ENCODE results near the gene FRY. TPM values are rescaled to one million over a fixed set of nuclear protein-coding genes. Genes with fewer than 3 reads are reported as not detected.
A peak's percentile ranks its signal among the peaks of the same experiment; 100 is the strongest.

FRY gene
- total RNA-seq, 1 experiment from 2014 or later = 2.5 TPM

DNA sequence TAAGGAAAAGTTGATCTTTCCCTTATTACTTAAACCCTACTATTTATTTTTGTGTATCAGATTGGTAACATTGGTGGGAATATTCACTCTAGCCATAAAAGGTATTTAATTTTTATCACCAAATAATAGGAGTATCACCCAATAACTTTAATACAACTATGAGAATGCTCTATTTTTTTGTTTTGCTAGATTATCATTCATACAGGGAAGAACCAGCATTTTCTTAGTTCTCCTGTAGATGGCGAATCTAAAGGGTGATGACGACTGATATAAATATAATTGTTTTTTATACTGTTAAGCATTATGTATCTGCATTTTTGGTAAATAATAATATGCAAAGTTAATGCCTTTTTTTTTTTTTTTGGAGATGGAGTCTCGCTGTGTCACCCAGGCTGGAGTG, 7.9 kb upstream of the FRY start:
- no peaks in the 10 kb centered on the region for H3K36me3 ChIP-seq
- peaks cover 13% of the 10 kb centered on the region for H3K4me1 ChIP-seq (replicated peaks)
- no peak overlapping the region for H3K4me3 ChIP-seq
- H3K9me3 ChIP-seq (replicated peaks) = no peaks in the 10 kb centered on the region
- no peak for DNase-seq (ENCODE audit: low read depth in 1 of 2, low spot score in 2 of 2)
- H3K27ac ChIP-seq = no peak overlapping the region
- no peaks in the 10 kb centered on the region for H3K27me3 ChIP-seq (replicated peaks)

DNA sequence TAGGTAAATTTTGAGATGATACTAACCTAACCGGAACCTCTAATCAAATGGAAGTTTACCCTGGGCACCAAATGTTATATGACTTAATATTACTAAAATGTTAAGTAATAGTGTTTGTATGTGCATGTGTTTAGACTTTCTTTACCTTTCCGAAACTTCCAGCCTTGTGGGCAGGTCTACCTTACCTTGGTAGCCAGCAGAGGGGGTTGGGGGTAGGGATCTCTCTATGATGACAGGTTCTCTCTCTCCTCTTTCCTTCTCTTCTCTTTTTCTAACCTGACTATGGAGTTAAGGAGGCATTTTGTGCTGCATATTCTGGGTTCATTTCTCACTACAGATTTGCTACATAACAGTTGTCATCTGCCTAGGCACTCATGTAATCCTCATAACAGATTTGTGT, 6.8 kb upstream of the FRY start:
- no peak overlapping the region for H3K27ac ChIP-seq
- no peaks in the 10 kb centered on the region for H3K36me3 ChIP-seq
- H3K4me1 ChIP-seq (replicated peaks) = peaks cover 13% of the 10 kb centered on the region
- no peak overlapping the region for H3K4me3 ChIP-seq
- H3K9me3 ChIP-seq (replicated peaks) = no peaks in the 10 kb centered on the region
- no peaks in the 10 kb centered on the region for H3K27me3 ChIP-seq (replicated peaks)
- DNase-seq (ENCODE audit: low read depth in 1 of 2, low spot score in 2 of 2) = no peak

DNA sequence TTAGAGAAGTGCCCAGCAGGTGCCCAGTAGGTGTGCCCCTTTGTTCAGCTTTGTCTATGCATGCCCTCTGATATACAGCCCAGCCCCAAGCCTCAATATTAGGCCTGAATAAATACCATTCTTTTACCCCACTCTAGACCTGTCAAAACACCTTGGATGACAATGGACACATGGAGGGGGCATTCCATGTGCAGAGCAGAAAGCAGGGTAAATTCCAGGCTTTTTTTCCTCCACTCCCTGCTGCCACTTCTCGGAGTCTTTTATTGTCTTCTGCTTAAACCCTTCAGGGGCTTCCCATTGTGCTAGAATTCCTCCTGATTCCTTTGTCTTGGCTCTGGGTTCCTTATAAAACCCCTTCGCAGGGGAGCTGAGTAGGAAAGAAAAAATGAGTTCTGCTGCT, 5.8 kb upstream of the FRY start:
- H3K4me3 ChIP-seq = no peak overlapping the region
- H3K4me1 ChIP-seq (replicated peaks) = peaks cover 18% of the 10 kb centered on the region
- H3K36me3 ChIP-seq = no peaks in the 10 kb centered on the region
- H3K27me3 ChIP-seq (replicated peaks) = no peaks in the 10 kb centered on the region
- no peak for DNase-seq (ENCODE audit: low read depth in 1 of 2, low spot score in 2 of 2)
- no peak overlapping the region for H3K27ac ChIP-seq
- no peaks in the 10 kb centered on the region for H3K9me3 ChIP-seq (replicated peaks)

DNA sequence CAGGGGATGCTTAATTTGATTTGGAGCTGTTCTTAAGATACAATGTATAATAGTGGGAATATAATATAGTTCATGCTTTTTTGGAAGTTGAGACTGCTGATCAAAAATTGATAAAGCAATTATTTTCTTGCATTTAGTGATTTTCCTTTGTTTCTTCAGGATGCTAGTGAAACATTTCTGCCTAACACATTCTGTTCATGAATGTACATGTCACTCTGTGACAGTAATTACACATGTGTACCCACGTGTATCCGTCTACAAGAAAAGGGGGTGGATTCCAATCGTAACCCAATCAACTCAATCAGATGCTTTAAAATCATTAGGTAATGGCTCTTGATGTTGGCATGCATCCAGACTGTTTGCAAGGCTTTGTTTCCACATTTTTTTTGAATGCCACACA, 5.0 kb upstream of the FRY start:
- H3K27ac ChIP-seq = no peak overlapping the region
- no peaks in the 10 kb centered on the region for H3K9me3 ChIP-seq (replicated peaks)
- H3K4me1 ChIP-seq (replicated peaks) = peaks cover 17% of the 10 kb centered on the region
- no peak overlapping the region for H3K4me3 ChIP-seq
- DNase-seq (ENCODE audit: low read depth in 1 of 2, low spot score in 2 of 2) = no peak
- H3K36me3 ChIP-seq = no peaks in the 10 kb centered on the region
- no peaks in the 10 kb centered on the region for H3K27me3 ChIP-seq (replicated peaks)

DNA sequence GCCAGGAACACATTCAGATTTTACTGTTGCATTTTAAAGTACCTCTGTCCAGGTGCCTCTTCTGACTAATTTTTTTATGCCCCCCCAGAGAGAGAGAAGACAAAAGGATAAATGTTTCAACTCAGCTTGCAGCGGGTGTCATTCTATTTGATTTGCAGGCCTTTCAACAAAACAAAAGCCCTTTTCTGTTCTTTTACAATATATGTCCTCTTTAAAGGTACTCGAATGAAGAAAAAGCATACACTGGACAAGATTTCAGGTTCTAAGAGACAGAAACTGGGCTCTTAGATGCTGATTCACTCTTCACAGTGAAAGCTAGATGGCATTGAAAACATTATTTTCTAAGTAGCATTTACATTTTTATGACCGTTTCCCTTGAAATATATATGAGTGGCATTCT, 2.9 kb upstream of the FRY start:
- peaks cover 18% of the 10 kb centered on the region for H3K4me1 ChIP-seq (replicated peaks)
- no peak overlapping the region for H3K4me3 ChIP-seq
- no peaks in the 10 kb centered on the region for H3K9me3 ChIP-seq (replicated peaks)
- H3K27me3 ChIP-seq (replicated peaks) = no peaks in the 10 kb centered on the region; the same call in 1 of the 2 replicates
- no peaks in the 10 kb centered on the region for H3K36me3 ChIP-seq
- no peak overlapping the region for H3K27ac ChIP-seq
- no peak for DNase-seq (ENCODE audit: low read depth in 1 of 2, low spot score in 2 of 2)

DNA sequence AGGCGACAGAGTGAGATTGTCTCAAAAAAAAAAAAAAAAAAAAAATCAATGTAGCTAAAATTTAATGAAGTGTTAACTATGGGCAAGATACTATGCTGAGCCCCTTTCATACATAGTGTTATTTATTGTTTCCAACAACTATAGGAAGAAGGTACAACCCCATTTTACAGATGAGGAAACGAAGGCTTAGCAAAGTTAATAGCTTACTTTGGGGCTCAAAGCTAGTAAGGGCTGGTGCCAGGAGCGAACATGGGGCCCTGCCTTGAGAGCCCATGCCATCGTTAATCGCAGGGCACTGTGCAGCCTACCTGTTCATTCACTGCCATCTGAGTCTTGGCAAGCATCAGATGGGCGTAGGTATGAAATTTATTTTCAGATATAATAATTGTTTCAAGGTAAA, 1.9 kb upstream of the FRY start:
- DNase-seq (ENCODE audit: low read depth in 1 of 2, low spot score in 2 of 2) = no peak
- no peaks in the 10 kb centered on the region for H3K36me3 ChIP-seq
- peaks cover 18% of the 10 kb centered on the region for H3K4me1 ChIP-seq (replicated peaks)
- H3K27me3 ChIP-seq (replicated peaks) = no peaks in the 10 kb centered on the region; the same call in 1 of the 2 replicates
- H3K4me3 ChIP-seq = no peak overlapping the region
- H3K9me3 ChIP-seq (replicated peaks) = no peaks in the 10 kb centered on the region
- H3K27ac ChIP-seq = no peak overlapping the region

DNA sequence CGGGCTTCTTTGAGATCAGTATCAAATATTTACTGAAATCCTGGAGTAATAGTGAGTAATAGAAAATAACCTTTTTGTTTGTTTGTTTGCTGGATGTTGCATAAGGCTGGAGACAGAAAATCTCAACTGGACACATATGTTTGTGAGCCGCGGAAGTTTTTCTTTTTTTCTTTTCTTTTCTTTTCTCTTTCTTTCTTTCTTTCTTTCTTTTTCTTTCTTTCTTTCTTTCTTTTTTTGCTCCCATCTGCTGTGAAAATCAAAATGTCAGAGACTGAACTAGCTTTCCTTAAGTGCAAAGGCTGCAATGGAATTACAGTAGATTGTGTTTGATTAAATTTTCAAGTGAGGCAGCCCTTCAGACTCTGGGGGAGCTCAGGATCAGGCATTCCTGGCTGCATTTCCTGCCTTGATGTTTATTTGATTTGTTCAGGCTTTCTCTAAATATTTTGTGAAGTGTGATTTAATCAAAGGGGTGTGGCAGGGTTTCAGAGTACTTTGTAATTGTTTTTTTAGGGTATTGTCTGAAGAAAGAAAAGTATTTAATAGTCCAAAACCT, 319 bp downstream of the FRY start:
- Histone ChIP-seq H3K4me1 (replicated peaks) (peaks cover 23% of the 10 kb centered on the region), H3K27me3 (replicated peaks) (no peaks in the 10 kb centered on the region; the same call in 1 of the 2 replicates), H3K36me3 (no peaks in the 10 kb centered on the region), H3K9me3 (replicated peaks) (no peaks in the 10 kb centered on the region), H3K4me3 (peak overlapping the region; percentile 57), H3K27ac (no peak overlapping the region)
- DNase-seq (ENCODE audit: low read depth in 1 of 2, low spot score in 2 of 2) = peak in 1 of 2 experiments; percentile 51

DNA sequence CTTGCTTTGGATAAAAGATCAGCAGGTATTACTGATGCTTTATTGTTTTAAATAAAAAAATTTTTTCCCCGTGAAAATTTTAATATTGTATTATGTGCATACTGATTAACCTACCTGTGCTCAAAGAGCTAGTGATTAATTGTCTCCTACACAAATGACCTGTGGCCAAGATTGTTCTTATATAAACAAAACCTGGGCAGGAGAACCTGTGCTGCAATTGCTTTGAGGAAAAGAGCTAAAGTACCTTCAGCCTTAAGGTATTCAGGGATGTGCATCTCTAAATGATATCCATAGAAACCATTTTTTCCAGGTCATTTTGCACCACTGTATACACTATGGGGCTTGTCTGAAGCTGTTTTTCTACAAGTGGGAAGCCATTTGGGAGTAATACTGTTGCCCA, 1.2 kb downstream of the FRY start:
- H3K9me3 ChIP-seq (replicated peaks) = no peaks in the 10 kb centered on the region
- DNase-seq (ENCODE audit: low read depth in 1 of 2, low spot score in 2 of 2) = no peak
- H3K4me1 ChIP-seq (replicated peaks) = peaks cover 26% of the 10 kb centered on the region
- H3K36me3 ChIP-seq = no peaks in the 10 kb centered on the region
- H3K27ac ChIP-seq = no peak overlapping the region
- H3K27me3 ChIP-seq (replicated peaks) = no peaks in the 10 kb centered on the region; the same call in 1 of the 2 replicates
- no peak overlapping the region for H3K4me3 ChIP-seq

DNA sequence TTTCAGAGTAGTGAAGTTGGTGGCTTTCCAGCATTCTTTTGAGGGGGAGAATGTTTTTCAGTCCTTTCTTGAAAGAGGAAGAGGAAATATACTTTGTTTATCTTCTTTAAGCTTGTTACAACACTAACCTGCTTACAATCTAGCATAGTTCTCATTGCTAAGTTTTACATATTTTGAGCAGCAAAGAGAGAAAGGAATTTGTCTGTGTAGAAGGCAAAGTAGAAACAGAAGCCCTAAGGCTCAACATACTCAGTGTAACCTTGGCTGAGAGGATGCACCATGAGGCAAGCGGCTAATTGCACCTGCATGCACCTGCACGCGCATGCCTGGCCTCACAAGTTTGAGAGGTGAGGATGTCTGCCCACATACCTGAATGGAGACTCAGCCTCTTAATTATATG, 2.2 kb downstream of the FRY start:
- DNase-seq (ENCODE audit: low read depth in 1 of 2, low spot score in 2 of 2) = no peak
- H3K9me3 ChIP-seq (replicated peaks) = no peaks in the 10 kb centered on the region
- H3K4me3 ChIP-seq = no peak overlapping the region
- no peaks in the 10 kb centered on the region for H3K36me3 ChIP-seq
- no peaks in the 10 kb centered on the region; the same call in 1 of the 2 replicates for H3K27me3 ChIP-seq (replicated peaks)
- H3K27ac ChIP-seq = no peak overlapping the region
- peaks cover 26% of the 10 kb centered on the region for H3K4me1 ChIP-seq (replicated peaks)

DNA sequence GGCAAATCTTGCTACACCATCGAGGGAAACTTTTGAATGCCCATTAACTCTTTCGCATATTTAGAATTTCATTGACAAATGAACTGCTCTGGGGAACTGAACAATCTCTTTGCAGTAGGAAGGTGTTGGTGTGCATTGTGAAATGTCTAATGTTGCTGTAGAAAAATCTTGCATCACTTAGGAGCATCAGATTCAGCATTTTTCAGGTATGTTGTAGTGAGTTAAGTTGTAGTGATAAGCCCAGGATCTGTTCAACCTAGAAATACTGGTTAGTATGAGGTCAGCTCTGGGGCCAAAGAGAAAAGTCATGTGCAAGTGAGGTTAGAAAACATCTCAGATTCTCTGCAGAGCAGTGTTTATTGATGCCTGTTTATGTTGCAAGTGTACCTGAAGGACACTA, 4.1 kb downstream of the FRY start:
- H3K4me3 ChIP-seq = no peak overlapping the region

DNA sequence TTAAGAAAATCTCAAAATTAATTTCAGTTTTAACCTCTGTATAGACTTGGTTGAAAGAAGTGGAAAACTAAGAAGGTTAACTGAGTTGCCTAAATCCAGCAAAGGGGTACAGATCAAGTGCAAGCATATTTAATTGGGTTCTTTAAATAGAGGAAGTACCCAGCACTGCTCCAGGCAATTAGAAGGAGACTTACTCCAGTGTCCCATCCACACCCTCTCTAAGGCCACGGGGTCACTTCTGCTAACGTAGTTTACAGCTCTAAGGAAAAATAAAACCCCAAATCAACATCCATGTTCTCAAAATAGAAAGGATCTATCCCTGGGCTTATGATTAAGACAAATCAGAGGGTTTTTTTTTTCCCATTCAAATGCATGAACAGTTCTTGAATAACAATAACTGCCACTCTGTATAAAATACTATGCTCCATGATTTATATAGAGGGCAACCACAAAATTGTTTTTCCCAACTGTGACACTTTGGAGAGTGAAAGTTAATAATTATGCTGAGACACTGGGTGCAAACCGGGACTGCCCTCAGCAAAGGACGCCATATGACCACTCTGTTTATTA, 4.6 kb downstream of the FRY start:
- Histone ChIP-seq H3K9me3 (replicated peaks) (no peaks in the 10 kb centered on the region), H3K4me1 (replicated peaks) (peaks cover 18% of the 10 kb centered on the region), H3K36me3 (no peaks in the 10 kb centered on the region), H3K27me3 (replicated peaks) (no peaks in the 10 kb centered on the region; the same call in 1 of the 2 replicates), H3K27ac (no peak overlapping the region), H3K4me3 (no peak overlapping the region)
- DNase-seq (ENCODE audit: low read depth in 1 of 2, low spot score in 2 of 2) = no peak

More for the DNA sequence above, 4.1 kb downstream of the FRY start:
- H3K9me3 ChIP-seq (replicated peaks) = no peaks in the 10 kb centered on the region
- H3K27ac ChIP-seq = no peak overlapping the region
- DNase-seq (ENCODE audit: low read depth in 1 of 2, low spot score in 2 of 2) = no peak
- H3K27me3 ChIP-seq (replicated peaks) = no peaks in the 10 kb centered on the region; the same call in 1 of the 2 replicates
- peaks cover 22% of the 10 kb centered on the region for H3K4me1 ChIP-seq (replicated peaks)
- H3K36me3 ChIP-seq = no peaks in the 10 kb centered on the region

DNA sequence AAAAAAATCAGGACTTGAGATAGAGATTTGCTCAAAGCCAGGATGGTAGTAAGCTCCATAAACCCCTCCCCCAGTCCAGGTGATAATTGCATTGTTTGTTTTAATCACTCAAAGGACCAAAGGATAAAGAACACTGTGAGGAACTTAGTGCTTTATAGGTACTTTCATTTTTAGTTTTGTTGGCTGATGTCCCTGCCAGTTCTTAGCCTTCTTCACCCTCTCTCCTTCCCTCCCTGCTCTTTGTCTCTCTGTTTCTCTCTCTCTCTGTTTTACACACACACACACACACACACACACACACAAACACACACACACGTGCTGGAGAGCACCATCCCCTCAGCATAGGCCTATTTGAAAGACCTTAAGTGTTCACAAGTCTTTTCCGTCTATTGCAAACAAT, 5.2 kb downstream of the FRY start:
- Histone ChIP-seq H3K4me1 (replicated peaks) (peaks cover 18% of the 10 kb centered on the region), H3K27ac (no peak overlapping the region), H3K27me3 (replicated peaks) (no peaks in the 10 kb centered on the region; the same call in 1 of the 2 replicates), H3K4me3 (no peak overlapping the region), H3K9me3 (replicated peaks) (no peaks in the 10 kb centered on the region), H3K36me3 (no peaks in the 10 kb centered on the region)
- no peak for DNase-seq (ENCODE audit: low read depth in 1 of 2, low spot score in 2 of 2)

DNA sequence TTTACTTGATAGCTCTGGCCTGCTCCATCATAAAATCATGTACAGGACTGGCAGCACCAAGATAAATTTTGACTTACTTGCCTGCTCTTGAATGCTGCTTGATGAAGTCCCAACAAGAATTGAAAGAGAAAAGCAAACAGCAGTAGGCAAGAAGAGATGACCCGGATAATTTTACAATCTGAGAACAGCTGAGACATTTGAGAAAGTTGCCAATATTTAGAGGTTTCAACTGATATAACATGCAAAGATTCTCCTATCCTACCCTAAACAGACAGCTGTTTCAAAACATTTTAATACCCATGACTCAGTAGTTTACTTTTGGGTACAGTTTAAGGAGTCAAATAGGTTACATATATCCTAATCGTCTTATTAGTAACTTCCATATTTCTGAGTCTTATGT, 5.9 kb downstream of the FRY start:
- no peak overlapping the region for H3K27ac ChIP-seq
- peaks cover 14% of the 10 kb centered on the region for H3K4me1 ChIP-seq (replicated peaks)
- H3K27me3 ChIP-seq (replicated peaks) = no peaks in the 10 kb centered on the region; the same call in 1 of the 2 replicates
- H3K4me3 ChIP-seq = no peak overlapping the region
- no peaks in the 10 kb centered on the region for H3K9me3 ChIP-seq (replicated peaks)
- no peak for DNase-seq (ENCODE audit: low read depth in 1 of 2, low spot score in 2 of 2)
- no peaks in the 10 kb centered on the region for H3K36me3 ChIP-seq

DNA sequence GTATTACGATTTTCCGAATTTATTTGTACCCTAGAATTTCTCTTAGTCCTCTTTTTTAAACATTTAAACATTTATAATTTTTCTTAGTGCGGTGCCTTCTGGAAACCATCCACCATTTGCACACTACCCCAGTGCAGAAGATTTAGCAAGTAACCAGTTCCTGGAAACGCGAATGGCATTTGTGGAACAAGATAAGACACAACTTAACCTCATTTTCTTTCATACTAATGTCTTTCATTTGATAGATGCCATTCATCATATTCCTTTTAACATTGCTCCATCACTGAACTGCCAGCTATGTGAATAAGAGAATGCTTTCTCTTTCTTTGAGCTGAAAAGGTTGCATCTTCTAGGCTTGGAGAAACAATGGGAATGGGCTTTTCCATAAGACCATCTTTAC, 6.8 kb downstream of the FRY start:
- Histone ChIP-seq H3K4me1 (replicated peaks) (peaks cover 8% of the 10 kb centered on the region; the same call in 1 of the 2 replicates), H3K4me3 (no peak overlapping the region), H3K9me3 (replicated peaks) (no peaks in the 10 kb centered on the region), H3K27ac (no peak overlapping the region), H3K36me3 (no peaks in the 10 kb centered on the region), H3K27me3 (replicated peaks) (no peaks in the 10 kb centered on the region)
- no peak for DNase-seq (ENCODE audit: low read depth in 1 of 2, low spot score in 2 of 2)

DNA sequence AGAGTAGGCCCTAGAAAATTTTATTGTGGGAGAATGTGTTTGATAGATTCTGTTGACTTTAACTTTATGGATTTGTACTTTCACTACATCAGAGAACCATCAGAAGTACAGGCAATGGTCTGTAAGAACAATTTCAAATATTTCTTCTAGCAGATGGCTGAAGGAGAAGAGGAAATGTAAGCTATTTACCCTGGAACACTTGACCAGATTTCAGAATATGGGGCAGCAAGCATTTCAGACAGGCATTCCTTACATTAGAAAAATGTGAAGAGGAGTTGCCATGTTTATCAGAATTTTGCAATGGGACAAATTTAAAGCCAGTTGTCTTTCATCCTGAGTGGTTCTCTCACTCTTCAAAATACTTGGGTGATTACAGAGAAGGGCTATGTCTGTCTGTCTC, 7.5 kb downstream of the FRY start:
- Histone ChIP-seq H3K9me3 (replicated peaks) (no peaks in the 10 kb centered on the region), H3K4me3 (no peak overlapping the region), H3K27me3 (replicated peaks) (no peaks in the 10 kb centered on the region), H3K4me1 (replicated peaks) (peaks cover 8% of the 10 kb centered on the region; the same call in 1 of the 2 replicates), H3K27ac (no peak overlapping the region), H3K36me3 (no peaks in the 10 kb centered on the region)
- no peak for DNase-seq (ENCODE audit: low read depth in 1 of 2, low spot score in 2 of 2)

All from SJSA1 (cell line).